H1 (cell line): Measurements from ENCODE around the gene CDH22.

ENCODE experiments used
- CTCF ChIP-seq, 3 experiments: IDR thresholded peaks; 1 replicate in 2 of 3; 2 replicates in 1 of 3; pipeline versions ENCODE4 v1.5.1 to v1.6.1; 2011; ENCODE audit warnings: low read length in 3 of 3, mild to moderate bottlenecking in 3 of 3, inconsistent platforms in 2 of 3, low read depth in 1 of 3, moderate library complexity in 1 of 3; ENCODE audit not compliant: insufficient read depth in 1 of 3; ENCODE audit errors: control extremely low read depth in 1 of 3
- JUND ChIP-seq: IDR thresholded peaks from 2 replicates; pipeline ENCODE4 v1.6.1; 2011; ENCODE audit warnings: mild to moderate bottlenecking, improper control_type of control experiment, low read length
- POLR2A ChIP-seq, 2 experiments: IDR thresholded peaks; 1 replicate in 1 of 2; 2 replicates in 1 of 2; pipeline ENCODE4 v1.6.1; 2011; ENCODE audit warnings: low read depth in 2 of 2, low read length in 2 of 2, mild to moderate bottlenecking in 2 of 2; ENCODE audit errors: control extremely low read depth in 1 of 2
- SIX5 ChIP-seq: IDR thresholded peaks from 2 replicates; pipeline ENCODE4 v1.6.1; 2011; ENCODE audit warnings: mild to moderate bottlenecking, low read depth, low read length
- TAF1 ChIP-seq: IDR thresholded peaks from 2 replicates; pipeline ENCODE4 v1.6.1; 2011; ENCODE audit warnings: mild to moderate bottlenecking, low read depth, low read length

- no peak for TF ChIP-seq CTCF (IDR thresholded peaks at IDR 0.05; ENCODE audit: control extremely low read depth in 1 of 3, insufficient read depth in 1 of 3, low read depth in 1 of 3, low read length in 3 of 3)
- TF ChIP-seq JUND, result peak; percentile 97
- no peak for TF ChIP-seq TAF1
- TF ChIP-seq POLR2A (IDR thresholded peaks at IDR 0.05; ENCODE audit: control extremely low read depth in 1 of 2, low read depth in 2 of 2, low read length in 2 of 2), result no peak
- TF ChIP-seq SIX5, result no peak
Measured at GRCh38 chr20:46215913-46216707, 92.2 kb downstream of the CDH22 start.
